Peyer's patch (tissue), 4 donors: ENCODE measurements around the gene GYG2. TPM values are rescaled to one million over a fixed set of nuclear protein-coding genes. Genes with fewer than 3 reads are reported as not detected.

ENCODE experiments used
- DNase-seq, 3 donors: peaks; one replicate each; pipeline ENCODE4 v3.0.0-alpha.2; 2017 to 2019
- H3K27ac ChIP-seq, 4 donors: fragments of 200-600 bp; sonication (generic); one replicate each; pipeline ENCODE4 v1.5.1; 2016 to 2019
- H3K27me3 ChIP-seq, 2 donors: fragments of 200-600 bp; sonication (generic); one replicate each; pipeline ENCODE4 v1.5.1; 2019
- H3K36me3 ChIP-seq, 3 donors: fragments of 200-600 bp; sonication (generic); one replicate each; pipeline ENCODE4 v1.5.1; 2016 to 2019
- H3K4me1 ChIP-seq, 4 donors: fragments of 200-600 bp; sonication (generic); one replicate each; pipeline ENCODE4 v1.5.1; 2016 to 2019
- H3K4me3 ChIP-seq, 4 donors: fragments of 200-600 bp; sonication (generic); 1 replicate in 3 of 4; 2 replicates in 1 of 4; pipeline ENCODE4 v1.5.1; 2016 to 2019; ENCODE audit warnings: mild to moderate bottlenecking in 1 of 4
- H3K9me3 ChIP-seq, 4 donors: fragments of 200-600 bp; sonication (generic); one replicate each; pipeline ENCODE4 v1.5.1; 2016 to 2019; ENCODE audit warnings: mild to moderate bottlenecking in 1 of 4
- CTCF ChIP-seq, 6 experiments: fragments of 450-650 bp in 4 of 6; fragments of 200-600 bp in 2 of 6; sonication (generic) in 1 of 6; IDR thresholded peaks; one replicate each; pipeline ENCODE4 v1.5.1; 2017 to 2019; ENCODE audit warnings: antibody characterized with exemption in 6 of 6, mild to moderate bottlenecking in 3 of 6, moderate library complexity in 1 of 6
- POLR2A ChIP-seq, 2 donors: fragments of 450-650 bp; IDR thresholded peaks; one replicate each; pipeline ENCODE4 v1.5.1; 2017; ENCODE audit warnings: antibody characterized with exemption in 2 of 2, mild to moderate bottlenecking in 2 of 2, moderate library complexity in 2 of 2
- total RNA-seq, 4 donors: library from RNA; depleted of rRNA; stranded (reverse); fragments of >200 nt; gene quantifications; one replicate each; pipeline ENCODE4 v1.1.0, GENCODE V29; 2016

GYG2 gene
- total RNA-seq, 4 donors from 2014 or later, result 0.70 to 3.9 (median 2.8) TPM

- TF ChIP-seq CTCF (IDR thresholded peaks at IDR 0.05) (no peak), POLR2A (IDR thresholded peaks at IDR 0.05) (peak; percentile 83 to 87)
- peak within 1 kb of the TSS; percentile 85 to 98 (median 96) for H3K27ac ChIP-seq
- no peaks in the 10 kb centered on the region for H3K36me3 ChIP-seq
- peak; percentile 81 to 95 (median 87) for DNase-seq
- H3K4me1 ChIP-seq, result peaks cover 0 to 3% (median 0%) of the 10 kb centered on the region in 4 donors
- H3K4me3 ChIP-seq, result peak within 1 kb of the TSS; percentile 55 to 75 (median 70)
- H3K9me3 ChIP-seq, result no peaks in the 10 kb centered on the region
- H3K27me3 ChIP-seq, result no peaks in the 10 kb centered on the region
Measured at GRCh38 chrX:2928583-2929434, 100.1 kb downstream of the GYG2 start, which contains the start of gene ARSD. Gene ARSD, minus strand, starts transcription at chrX:2929339. Its CDS starts 64 bp downstream, at chrX:2929275.

- DNase-seq, result no peak
- Histone ChIP-seq H3K4me3 (no peak overlapping the region), H3K27ac (no peak overlapping the region), H3K27me3 (no peaks in the 10 kb centered on the region), H3K36me3 (no peaks in the 10 kb centered on the region), H3K4me1 (peaks cover 0 to 3% (median 0%) of the 10 kb centered on the region in 4 donors), H3K9me3 (no peaks in the 10 kb centered on the region)
- no peak for TF ChIP-seq CTCF (IDR thresholded peaks at IDR 0.05)
- no peak for TF ChIP-seq POLR2A (IDR thresholded peaks at IDR 0.05)
Measured at GRCh38 chrX:2931155-2931554, 102.4 kb downstream of the GYG2 start.

GRCh38 chrX:2931612-2932011 lies 102.9 kb downstream of the GYG2 start:
- H3K36me3 ChIP-seq, result no peaks in the 10 kb centered on the region
- peaks cover 0 to 3% (median 0%) of the 10 kb centered on the region in 4 donors for H3K4me1 ChIP-seq
- H3K27me3 ChIP-seq, result no peaks in the 10 kb centered on the region
- TF ChIP-seq CTCF (IDR thresholded peaks at IDR 0.05), result no peak
- no peak for TF ChIP-seq POLR2A (IDR thresholded peaks at IDR 0.05)
- no peak for DNase-seq
- no peak overlapping the region for H3K4me3 ChIP-seq
- no peak overlapping the region for H3K27ac ChIP-seq
- no peaks in the 10 kb centered on the region for H3K9me3 ChIP-seq

Other genes starting within 250 kb of the GYG2 start
- gene CD99, start 137.6 kb upstream of the GYG2 start, total RNA-seq, result 100 to 1,000 TPM; 129 to 209 (median 175) TPM
- under 1 TPM in 1 of 4 donors, not detected in 3; 0.40 TPM for gene XG, start 76.9 kb upstream of the GYG2 start, total RNA-seq
- 10 to 100 TPM; 11.6 to 87.4 (median 60.0) TPM for gene ARSD, start 100.4 kb downstream of the GYG2 start, total RNA-seq
- not detected for gene ARSH, start 177.6 kb downstream of the GYG2 start, total RNA-seq
- not detected for gene ARSF, start 212.5 kb downstream of the GYG2 start, total RNA-seq